Epithelial cell of proximal tubule (primary cell): ENCODE measurements around the gene FLT3. TPM values are rescaled to one million over a fixed set of nuclear protein-coding genes. Genes with fewer than 3 reads are reported as not detected.

Experiments
- DNase-seq: peaks from one replicate; pipeline ENCODE4 v3.0.0-alpha.2; 2011; ENCODE audit warnings: low read depth
- H3K4me3 ChIP-seq: 2 replicates; pipeline ENCODE4 v1.5.1; 2011; ENCODE audit warnings: low read depth, mild to moderate bottlenecking, low read length
- CTCF ChIP-seq: conservative IDR thresholded peaks from 2 replicates; pipeline ENCODE4 v1.5.1; 2012; ENCODE audit warnings: low read depth, mild to moderate bottlenecking, low read length
- total RNA-seq: library from RNA; depleted of rRNA; stranded (reverse); fragments of >200 nt; gene quantifications from 2 replicates; pipeline ENCODE4 v1.2.3, GENCODE V29; 2015

Gene FLT3
- total RNA-seq, 1 donor from 2014 or later = 0.58 TPM

GRCh38 chr13:28077231-28077630 is 23.1 kb downstream of the FLT3 start:
- no peak for DNase-seq
- no peak for TF ChIP-seq CTCF
- no peak overlapping the region for H3K4me3 ChIP-seq

DNA sequence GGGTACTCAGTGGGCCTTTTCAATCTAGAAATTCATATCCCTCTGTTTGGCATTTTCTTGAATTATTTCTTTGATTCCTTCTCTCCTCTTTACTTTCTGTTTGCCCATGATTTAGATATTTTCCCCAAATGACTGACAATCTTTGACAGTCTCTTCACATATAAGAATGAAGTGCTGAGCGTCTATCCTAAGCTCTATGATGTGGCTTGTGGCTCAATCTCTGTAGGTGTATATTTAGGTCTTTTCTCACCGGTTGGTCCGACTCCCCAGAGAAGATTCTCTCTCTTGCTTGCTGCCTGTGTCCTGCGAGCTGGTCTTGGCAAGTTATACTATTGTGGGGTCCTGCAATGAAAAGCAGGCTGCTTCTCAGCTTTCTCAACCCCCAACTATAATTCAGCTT is 29.0 kb downstream of the FLT3 start:
- no peak overlapping the region for H3K4me3 ChIP-seq
- TF ChIP-seq CTCF = no peak
- no peak for DNase-seq

DNA sequence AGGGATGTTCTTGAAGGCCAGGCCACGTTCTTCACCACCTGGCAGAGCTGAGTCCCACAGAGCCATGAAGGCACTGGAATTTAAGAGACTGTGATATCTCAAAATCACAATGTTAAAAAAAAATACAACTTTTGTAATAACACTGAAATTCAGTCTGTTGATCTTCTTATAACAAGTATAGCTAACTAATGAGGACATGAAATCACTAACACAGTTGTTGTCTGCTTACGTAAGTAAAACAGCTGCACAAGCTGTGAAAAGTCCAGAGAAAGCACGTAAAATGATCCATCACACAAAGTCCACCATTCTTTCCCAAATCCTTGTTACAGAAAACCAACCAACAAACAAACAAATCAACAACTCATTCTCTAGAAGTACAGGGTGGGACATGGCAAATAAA is 32.9 kb downstream of the FLT3 start:
- no peak overlapping the region for H3K4me3 ChIP-seq
- no peak for DNase-seq
- TF ChIP-seq CTCF = no peak

DNA sequence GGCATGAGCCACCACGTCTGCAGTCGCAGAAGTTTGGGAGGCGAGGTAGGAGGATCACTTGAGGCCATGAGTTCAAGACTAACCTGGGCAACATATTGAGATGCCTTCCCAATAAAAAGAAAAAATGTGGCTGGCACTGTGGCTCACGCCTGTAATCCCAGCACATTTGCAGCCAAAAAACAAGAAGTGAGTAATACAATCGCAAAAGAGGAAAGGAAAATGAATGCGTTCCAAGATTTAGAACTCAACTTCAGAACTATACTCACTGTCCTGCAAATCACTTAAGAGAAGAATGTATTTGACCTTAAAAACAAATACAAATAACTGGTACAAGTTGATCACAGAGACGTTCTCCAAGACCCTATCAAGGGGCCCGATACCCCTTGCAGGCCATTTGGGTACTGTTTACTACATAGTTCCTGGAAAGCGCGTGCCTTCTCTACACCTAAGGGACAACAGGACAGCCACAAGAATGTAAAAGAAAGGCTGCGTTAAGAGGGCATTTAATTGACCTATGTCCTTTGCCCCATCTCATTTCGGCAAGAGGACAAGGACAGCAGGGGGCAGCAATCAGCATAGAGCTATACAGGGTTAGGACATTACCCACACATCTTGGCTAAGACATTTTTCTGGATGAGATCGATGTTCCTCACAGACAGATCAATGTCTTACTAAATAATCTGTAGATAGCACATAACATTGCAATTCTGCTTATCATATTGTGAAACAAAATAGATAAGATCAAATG is 41.3 kb downstream of the FLT3 start:
- no peak overlapping the region for H3K4me3 ChIP-seq
- no peak for DNase-seq
- TF ChIP-seq CTCF = peak; percentile 75

GRCh38 chr13:28056970-28057712 is 43.2 kb downstream of the FLT3 start:
- no peak for DNase-seq
- no peak for TF ChIP-seq CTCF
- H3K4me3 ChIP-seq = no peak overlapping the region

GRCh38 chr13:28056426-28056825 is 44.0 kb downstream of the FLT3 start:
- no peak for TF ChIP-seq CTCF
- no peak overlapping the region for H3K4me3 ChIP-seq
- no peak for DNase-seq
